Activated CD4-positive, CD25-positive, alpha-beta regulatory T cell (primary cell): ENCODE data around the gene CAPN2.

Experiments
- DNase-seq, 4 experiments: peaks; one replicate each; lab custom pipeline; 2025; lab: John Stamatoyannopoulos, UW

Gene CAPN2

GRCh38 chr1:223702735-223703667 is 9.3 kb upstream of the CAPN2 start:
- no peak for DNase-seq

- DNase-seq, result no peak
Measured at GRCh38 chr1:223703668-223704013, 8.7 kb upstream of the CAPN2 start.

- no peak for DNase-seq
Measured at GRCh38 chr1:223704921-223705878, 7.1 kb upstream of the CAPN2 start.

- no peak for DNase-seq
Measured at GRCh38 chr1:223706077-223706973, 6.0 kb upstream of the CAPN2 start.

- DNase-seq, result no peak
Measured at GRCh38 chr1:223707256-223708000, 4.9 kb upstream of the CAPN2 start.

GRCh38 chr1:223708001-223708359 is 4.4 kb upstream of the CAPN2 start:
- DNase-seq, result no peak

GRCh38 chr1:223708651-223709268 is 3.6 kb upstream of the CAPN2 start:
- no peak for DNase-seq

- DNase-seq, result no peak
Measured at GRCh38 chr1:223709598-223709997, 2.7 kb upstream of the CAPN2 start.

- no peak for DNase-seq
Measured at GRCh38 chr1:223710179-223711133, 1.9 kb upstream of the CAPN2 start.

GRCh38 chr1:223711173-223711572 is 1.2 kb upstream of the CAPN2 start:
- no peak for DNase-seq

- DNase-seq, result no peak
Measured at GRCh38 chr1:223711747-223712193, 569 bp upstream of the CAPN2 start.

- peak in 2 of 4 experiments; percentile 12 to 17 for DNase-seq
Measured at GRCh38 chr1:223712850-223713474, 623 bp downstream of the CAPN2 start.

- DNase-seq, result no peak
Measured at GRCh38 chr1:223713546-223714420, 1.4 kb downstream of the CAPN2 start.

- no peak for DNase-seq
Measured at GRCh38 chr1:223714421-223714724, 2.0 kb downstream of the CAPN2 start.

- no peak for DNase-seq
Measured at GRCh38 chr1:223714849-223715603, 2.7 kb downstream of the CAPN2 start.

- DNase-seq, result no peak
Measured at GRCh38 chr1:223715604-223716172, 3.3 kb downstream of the CAPN2 start.

GRCh38 chr1:223716302-223716862 is 4.0 kb downstream of the CAPN2 start:
- peak in 2 of 4 experiments; percentile 40 to 43 for DNase-seq
